ENCODE measurements around the gene ZNF587B.
"Not testable (repeated sequence)": the region's sequence is repeated elsewhere in the genome, so short reads cannot be mapped to it uniquely, and the experiment has no call there.

DNA sequence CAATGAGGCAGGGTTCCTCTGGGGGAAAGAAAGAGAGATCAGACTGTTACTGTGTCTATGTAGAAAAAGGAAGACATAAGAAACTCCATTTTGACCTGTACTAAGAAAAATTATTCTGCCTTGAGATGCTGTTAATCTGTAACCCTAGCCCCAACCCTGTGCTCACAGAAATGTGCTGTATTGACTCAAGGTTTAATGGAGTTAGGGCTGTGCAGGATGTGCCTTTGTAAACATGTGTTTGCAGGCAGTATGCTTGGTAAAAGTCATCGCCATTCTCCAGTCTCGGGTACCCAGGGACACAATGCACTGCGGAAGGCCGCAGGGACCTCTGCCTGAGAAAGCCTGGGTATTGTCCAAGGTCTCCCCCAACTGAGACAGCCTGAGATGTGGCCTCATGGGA, 6.5 kb upstream of the ZNF587B start:
- TF ChIP-seq YY1 (IDR thresholded peaks at IDR 0.05; ENCODE audit: low read depth, low read length); SPI1 (IDR thresholded peaks at IDR 0.05; ENCODE audit: borderline replicate concordance, insufficient read depth, low read depth, low read length); BHLHE40 (IDR thresholded peaks at IDR 0.05; ENCODE audit: borderline replicate concordance in 1 of 2, low read depth in 2 of 2, low read length in 1 of 2): not testable (repeated sequence)

Measured in GM12878 (cell line).